ENCODE data around the gene DLGAP4. TPM values are rescaled to one million over a fixed set of nuclear protein-coding genes. Genes with fewer than 3 reads are reported as not detected.

Gene DLGAP4
- total RNA-seq, 1 experiment from 2014 or later = 40.3 TPM

DNA sequence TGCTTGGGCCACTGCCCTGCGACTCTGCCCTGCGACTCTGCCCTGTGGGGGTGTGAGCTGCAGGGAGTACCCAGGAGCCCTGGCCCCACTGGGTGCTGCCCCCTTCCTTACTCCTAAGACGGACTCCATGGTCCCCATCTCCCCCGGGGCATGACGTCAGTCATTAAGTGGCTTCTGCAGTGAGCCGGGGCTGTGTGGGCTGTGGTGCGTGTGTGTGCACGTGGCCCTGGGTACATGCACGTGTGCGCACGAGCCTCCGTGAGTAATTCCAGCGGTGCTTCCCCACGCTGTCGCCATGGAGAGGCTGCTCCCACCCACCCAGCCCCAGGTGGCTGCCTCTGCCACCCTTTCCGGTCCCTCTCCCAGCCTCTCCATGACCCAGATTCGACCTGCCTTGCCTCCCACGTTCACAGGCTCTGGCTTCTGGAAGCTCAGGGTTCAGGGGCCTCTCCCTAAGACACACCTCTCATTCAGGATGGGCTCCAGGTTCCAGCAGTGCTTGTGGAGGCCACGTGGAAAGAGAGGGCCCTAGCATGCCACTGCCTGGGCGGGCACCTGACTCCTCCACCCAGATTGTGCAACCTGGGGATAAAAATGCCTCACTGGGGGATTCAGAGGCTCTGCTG, 88.3 kb downstream of the DLGAP4 start:
- ChIA-PET POLR2A (no interaction called here), RAD21 (ENCODE audit: low non-redundant PET in 1 of 2, low total read pairs in 2 of 2, uncharacterized antibody in 2 of 2, unreplicated experiment in 2 of 2) (no interaction called here), CTCF (no interaction called here)
- Histone ChIP-seq H3K79me2 (ENCODE audit: insufficient read depth, low read length) (no peaks in the 10 kb centered on the region), H3K9ac (ENCODE audit: low read length) (no peak overlapping the region), H4K20me1 (ENCODE audit: insufficient read depth) (no peaks in the 10 kb centered on the region), H3K27me3 (ENCODE audit: insufficient read depth, low read length) (peaks cover 5% of the 10 kb centered on the region; the same call in 1 of the 2 replicates), H3K4me1 (ENCODE audit: control insufficient read depth in 1 of 2, insufficient read depth in 2 of 2, low read length in 2 of 2) (peaks cover 0 to 3% of the 10 kb centered on the region in 2 experiments; a peak in 1 of 4 replicates), H3K27ac (ENCODE audit: low read depth, low read length) (no peak overlapping the region), H3K9me3 (ENCODE audit: control insufficient read depth in 1 of 2, insufficient read depth in 1 of 2, low read depth in 1 of 2, low read length in 2 of 2) (no peaks in the 10 kb centered on the region), H3K4me2 (ENCODE audit: low read length) (no peak overlapping the region), H3K9me2 (ENCODE audit: insufficient read depth) (no peaks in the 10 kb centered on the region), H3K4me3 (replicated peaks in 1 of 2; ENCODE audit: low read depth in 1 of 2, low read length in 2 of 2) (no peak overlapping the region), H3K36me3 (ENCODE audit: control insufficient read depth in 1 of 2, insufficient read depth in 2 of 2, low read length in 2 of 2) (no peaks in the 10 kb centered on the region), H2AFZ (ENCODE audit: low read depth, low read length, poor library complexity, severe bottlenecking) (no peak overlapping the region)
- ATAC-seq = no peak
- no peak for TF ChIP-seq REST (IDR thresholded peaks at IDR 0.05; ENCODE audit: low read depth)
- no peak for TF ChIP-seq CTCF (IDR thresholded peaks at IDR 0.05 in 2 of 3, conservative IDR thresholded peaks at IDR 0.05 in 1 of 3; ENCODE audit: borderline replicate concordance in 1 of 3, insufficient read depth in 1 of 3, low read depth in 2 of 3, low read length in 2 of 3)
- TF ChIP-seq EGR1 (IDR thresholded peaks at IDR 0.05; ENCODE audit: low read depth) = no peak
- no peak for TF ChIP-seq POLR2AphosphoS5 (IDR thresholded peaks at IDR 0.05; ENCODE audit: low read depth, low read length)
- no peak for TF ChIP-seq TCF7L2 (IDR thresholded peaks at IDR 0.05; ENCODE audit: borderline replicate concordance, extremely low read depth, insufficient read depth, insufficient read length)
- no peak for TF ChIP-seq ZNF274 (IDR thresholded peaks at IDR 0.05; ENCODE audit: low read depth, low read length)
- TF ChIP-seq SP1 (IDR thresholded peaks at IDR 0.05; ENCODE audit: low read depth) = no peak
- no peak for TF ChIP-seq FOSL1 (IDR thresholded peaks at IDR 0.05; ENCODE audit: low read depth)
- no peak for TF ChIP-seq CBX3 (IDR thresholded peaks at IDR 0.05; ENCODE audit: low read depth)
- no peak for TF ChIP-seq ZFX (IDR thresholded peaks at IDR 0.05)
- TF ChIP-seq, protein P1, sequence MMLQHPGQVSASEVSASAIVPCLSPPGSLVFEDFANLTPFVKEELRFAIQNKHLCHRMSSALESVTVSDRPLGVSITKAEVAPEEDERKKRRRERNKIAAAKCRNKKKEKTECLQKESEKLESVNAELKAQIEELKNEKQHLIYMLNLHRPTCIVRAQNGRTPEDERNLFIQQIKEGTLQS (IDR thresholded peaks at IDR 0.05) = no peak
- TF ChIP-seq JUND (IDR thresholded peaks at IDR 0.05) = no peak
- TF ChIP-seq EZH2 (IDR thresholded peaks at IDR 0.05) = no peak
- no peak for TF ChIP-seq EZH2phosphoT487 (IDR thresholded peaks at IDR 0.05; ENCODE audit: borderline replicate concordance)
- no peak for TF ChIP-seq SRF (IDR thresholded peaks at IDR 0.05; ENCODE audit: low read depth)
- no peak for TF ChIP-seq RAD21 (IDR thresholded peaks at IDR 0.05; ENCODE audit: low read depth)
- TF ChIP-seq, protein P2, sequence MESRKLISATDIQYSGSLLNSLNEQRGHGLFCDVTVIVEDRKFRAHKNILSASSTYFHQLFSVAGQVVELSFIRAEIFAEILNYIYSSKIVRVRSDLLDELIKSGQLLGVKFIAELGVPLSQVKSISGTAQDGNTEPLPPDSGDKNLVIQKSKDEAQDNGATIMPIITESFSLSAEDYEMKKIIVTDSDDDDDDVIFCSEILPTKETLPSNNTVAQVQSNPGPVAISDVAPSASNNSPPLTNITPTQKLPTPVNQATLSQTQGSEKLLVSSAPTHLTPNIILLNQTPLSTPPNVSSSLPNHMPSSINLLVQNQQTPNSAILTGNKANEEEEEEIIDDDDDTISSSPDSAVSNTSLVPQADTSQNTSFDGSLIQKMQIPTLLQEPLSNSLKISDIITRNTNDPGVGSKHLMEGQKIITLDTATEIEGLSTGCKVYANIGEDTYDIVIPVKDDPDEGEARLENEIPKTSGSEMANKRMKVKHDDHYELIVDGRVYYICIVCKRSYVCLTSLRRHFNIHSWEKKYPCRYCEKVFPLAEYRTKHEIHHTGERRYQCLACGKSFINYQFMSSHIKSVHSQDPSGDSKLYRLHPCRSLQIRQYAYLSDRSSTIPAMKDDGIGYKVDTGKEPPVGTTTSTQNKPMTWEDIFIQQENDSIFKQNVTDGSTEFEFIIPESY (IDR thresholded peaks at IDR 0.05; ENCODE audit: extremely low read depth, insufficient replicate concordance, low read length) = no peak
- TF ChIP-seq ELF1 (IDR thresholded peaks at IDR 0.05; ENCODE audit: borderline replicate concordance, low read depth) = no peak
- TF ChIP-seq CEBPB (IDR thresholded peaks at IDR 0.05; ENCODE audit: low read depth) = no peak
- no peak for TF ChIP-seq YY1 (IDR thresholded peaks at IDR 0.05; ENCODE audit: extremely low read depth, insufficient replicate concordance, low read depth, low read length)
- intact Hi-C loops (cut with micrococcal nuclease) = no loop called here
- BruUV-seq (replicated peaks) = no TSS peak
- DNase-seq (ENCODE audit: low read depth, low spot score) = no peak
